ENCODE results near the gene TSPEAR.

DNA sequence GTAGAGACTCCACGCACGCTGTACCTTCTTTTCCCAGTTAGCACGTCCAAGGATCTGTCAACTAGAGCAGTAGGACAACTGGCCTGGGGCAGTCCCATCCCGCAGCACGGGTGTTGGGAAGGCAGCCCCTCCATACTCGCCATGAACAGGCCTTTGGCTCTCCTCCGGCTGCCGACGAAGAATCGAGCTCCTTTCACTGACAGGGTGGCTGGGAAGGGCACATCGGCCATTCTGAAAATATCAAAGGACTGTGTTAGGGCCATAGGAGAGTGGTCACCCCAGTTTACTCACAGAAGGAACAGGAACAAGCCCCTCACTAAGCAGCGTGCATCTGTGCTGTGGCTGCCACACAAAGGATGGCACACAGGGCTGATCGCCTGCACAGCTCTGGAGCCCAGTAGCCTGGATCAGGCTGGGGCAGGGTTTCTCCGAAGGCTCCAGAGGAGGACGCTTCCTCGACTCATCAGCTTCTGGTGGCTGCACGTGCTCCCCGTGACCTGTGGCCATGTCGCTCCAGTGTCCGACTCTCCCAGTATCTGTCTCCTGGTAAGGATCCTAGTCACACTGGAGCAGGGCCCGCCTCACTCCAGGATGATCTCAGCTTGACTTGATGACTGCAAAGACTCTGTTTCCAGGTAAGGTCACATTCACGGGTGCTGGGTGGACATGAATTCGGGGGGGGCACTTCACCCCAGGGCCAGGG lies 180.3 kb downstream of the TSPEAR start:
- no peak for TF ChIP-seq CTCF (IDR thresholded peaks at IDR 0.05 in 4 of 5, conservative IDR thresholded peaks at IDR 0.05 in 1 of 5)
- no peak for TF ChIP-seq POLR2A (IDR thresholded peaks at IDR 0.05)

All from gastrocnemius medialis (tissue), 4 donors.